Calu3 (cell line): ENCODE data around the gene EPHX1. TPM values are rescaled to one million over a fixed set of nuclear protein-coding genes. Genes with fewer than 3 reads are reported as not detected.

Experiments used
- BruUV-seq: library from RNA; stranded (reverse); fragments of 400-500 nt; replicated peaks from 2 replicates; lab custom pipeline; 2021; lab: Mats Ljungman, UMichigan
- CTCF ChIA-PET: fragments of 300-600 bp; sonication (Branson Sonifier 250); formaldehyde crosslinking; loops from one replicate; lab custom pipeline; 2022; ENCODE audit warnings: antibody characterized with exemption; lab: Charles Lee
- DNase-seq: peaks from one replicate; pipeline ENCODE4 v3.0.0; 2022
- H3K27ac Mint-ChIP-seq: one replicate; pipeline ENCODE4 v1.8.0; 2022; ENCODE audit warnings: mixed read lengths; ENCODE audit not compliant: unreplicated experiment
- H3K27me3 Mint-ChIP-seq: one replicate; pipeline ENCODE4 v1.8.0; 2022; ENCODE audit warnings: mixed read lengths; ENCODE audit not compliant: unreplicated experiment
- H3K36me3 Mint-ChIP-seq: one replicate; pipeline ENCODE4 v1.8.0; 2022; ENCODE audit warnings: mild to moderate bottlenecking, moderate library complexity, mixed read lengths; ENCODE audit not compliant: insufficient read depth, unreplicated experiment
- H3K4me1 Mint-ChIP-seq: one replicate; pipeline ENCODE4 v1.8.0; 2022; ENCODE audit warnings: mild to moderate bottlenecking, low read depth, mixed read lengths; ENCODE audit not compliant: unreplicated experiment
- H3K4me3 Mint-ChIP-seq: one replicate; pipeline ENCODE4 v1.8.0; 2022; ENCODE audit warnings: mild to moderate bottlenecking, low read depth, moderate library complexity, mixed read lengths; ENCODE audit not compliant: unreplicated experiment
- H3K9me3 Mint-ChIP-seq: one replicate; pipeline ENCODE4 v1.8.0; 2022; ENCODE audit warnings: low read depth, mixed read lengths; ENCODE audit not compliant: unreplicated experiment
- CTCF ChIP-seq: fragments of 200-600 bp; IDR thresholded peaks from one replicate; pipeline ENCODE4 v1.8.0; 2022; ENCODE audit warnings: antibody characterized with exemption; ENCODE audit not compliant: unreplicated experiment
- intact Hi-C: fragments of 100-400 bp; cut with micrococcal nuclease; formaldehyde crosslinking; loops from one replicate; pipeline ENCODE4 v1.10.0; 2022; ENCODE audit not compliant: unreplicated experiment
- total RNA-seq: library from RNA; stranded (reverse); gene quantifications from 2 replicates; pipeline ENCODE4 v1.2.3, GENCODE V29; 2022

EPHX1 gene
- total RNA-seq, 1 experiment from 2014 or later: 46.6 TPM

GRCh38 chr1:225825078-225825477 is 15.2 kb downstream of the EPHX1 start:
- intact Hi-C loops: no loop called here
- BruUV-seq: no TSS peak
- Mint-ChIP-seq H3K36me3 (peaks cover 8% of the 10 kb centered on the region), H3K4me3 (no peak overlapping the region), H3K4me1 (no peaks in the 10 kb centered on the region), H3K27ac (no peak overlapping the region), H3K27me3 (no peaks in the 10 kb centered on the region), H3K9me3 (no peaks in the 10 kb centered on the region)
- no peak for TF ChIP-seq CTCF
- no peak for DNase-seq
- CTCF ChIA-PET: no interaction called here

DNA sequence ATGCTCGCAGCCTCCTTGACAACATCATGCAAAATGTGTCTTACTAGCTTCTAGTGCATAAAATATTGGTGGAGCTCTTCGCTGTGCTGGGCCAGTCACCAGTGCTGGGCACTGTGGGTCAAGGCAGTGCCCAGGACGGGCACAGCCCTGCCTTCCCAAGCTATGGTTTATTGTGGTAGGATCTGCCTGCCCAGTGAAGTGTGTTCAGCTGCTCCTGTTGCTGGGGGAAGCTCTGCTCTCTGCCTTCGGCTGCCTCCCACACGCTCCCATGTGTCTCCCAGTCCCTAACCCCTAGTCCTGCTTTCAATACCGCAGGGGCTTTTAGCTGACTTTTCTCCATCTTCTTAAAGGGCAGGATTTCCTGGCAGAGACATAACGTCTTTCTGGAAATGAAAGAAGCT is 15.7 kb downstream of the EPHX1 start:
- no peaks in the 10 kb centered on the region for H3K9me3 Mint-ChIP-seq
- no peaks in the 10 kb centered on the region for H3K4me1 Mint-ChIP-seq
- no TSS peak for BruUV-seq
- DNase-seq: no peak
- peaks cover 8% of the 10 kb centered on the region for H3K36me3 Mint-ChIP-seq
- H3K27me3 Mint-ChIP-seq: no peaks in the 10 kb centered on the region
- H3K4me3 Mint-ChIP-seq: no peak overlapping the region
- no peak overlapping the region for H3K27ac Mint-ChIP-seq
- no peak for TF ChIP-seq CTCF
- intact Hi-C loops: no loop called here
- CTCF ChIA-PET: interaction anchor here (0.6 to 0.7 kb wide), 2 partner anchors 140 to 386 kb away, joined by 4 to 5 read pairs; no protein-coding TSS in a partner anchor

- no peaks in the 10 kb centered on the region for H3K27me3 Mint-ChIP-seq
- no peaks in the 10 kb centered on the region for H3K4me1 Mint-ChIP-seq
- no peak overlapping the region for H3K4me3 Mint-ChIP-seq
- no peak for TF ChIP-seq CTCF
- no TSS peak for BruUV-seq
- no peaks in the 10 kb centered on the region for H3K9me3 Mint-ChIP-seq
- H3K27ac Mint-ChIP-seq: no peak overlapping the region
- DNase-seq: no peak
- CTCF ChIA-PET: no interaction called here
- H3K36me3 Mint-ChIP-seq: peaks cover 8% of the 10 kb centered on the region
- intact Hi-C loops: no loop called here
These were observed 17.2 kb downstream of the EPHX1 start for GRCh38 chr1:225827076-225827475.

DNA sequence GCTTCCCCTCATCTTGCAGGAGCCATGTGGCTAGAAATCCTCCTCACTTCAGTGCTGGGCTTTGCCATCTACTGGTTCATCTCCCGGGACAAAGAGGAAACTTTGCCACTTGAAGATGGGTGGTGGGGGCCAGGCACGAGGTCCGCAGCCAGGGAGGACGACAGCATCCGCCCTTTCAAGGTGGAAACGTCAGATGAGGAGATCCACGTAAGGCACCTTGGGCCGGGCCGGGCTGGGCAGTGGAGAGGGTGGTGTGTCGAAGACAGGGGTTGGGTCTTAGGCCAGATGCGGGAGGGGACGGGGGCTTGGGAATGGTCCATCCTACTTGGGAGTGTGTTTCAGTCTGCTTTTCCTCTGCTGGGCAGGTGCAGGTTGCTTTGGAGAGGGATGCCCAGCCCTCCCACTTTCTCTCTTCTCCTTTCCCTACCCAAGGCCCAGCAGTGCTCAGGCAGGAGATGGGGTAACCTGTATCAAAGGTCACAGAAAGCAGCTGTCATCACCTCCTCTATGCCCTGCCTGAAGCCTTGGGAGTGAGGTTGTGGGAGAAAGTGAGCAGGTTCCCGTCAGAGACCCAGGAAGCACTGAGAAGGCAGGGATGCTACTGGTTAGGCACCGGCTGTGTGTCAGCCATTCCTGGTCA is 18.9 kb downstream of the EPHX1 start:
- BruUV-seq: no TSS peak

More for the DNA sequence above, 18.9 kb downstream of the EPHX1 start:
- no peak overlapping the region for H3K4me3 Mint-ChIP-seq
- no peak for DNase-seq
- H3K27me3 Mint-ChIP-seq: no peaks in the 10 kb centered on the region
- H3K27ac Mint-ChIP-seq: no peak overlapping the region
- no peaks in the 10 kb centered on the region for H3K4me1 Mint-ChIP-seq
- intact Hi-C loops: no loop called here
- TF ChIP-seq CTCF: no peak
- CTCF ChIA-PET: interaction anchor here (0.6 to 0.8 kb wide), 3 partner anchors 14 to 1956 kb away, joined by 3 to 5 read pairs (median 3); no protein-coding TSS in a partner anchor
- H3K36me3 Mint-ChIP-seq: peaks cover 18% of the 10 kb centered on the region
- H3K9me3 Mint-ChIP-seq: no peaks in the 10 kb centered on the region
